Measurements from ENCODE around the gene RAD51AP2. TPM values are rescaled to one million over a fixed set of nuclear protein-coding genes. Genes with fewer than 3 reads are reported as not detected.
A peak's percentile ranks its signal among the peaks of the same experiment; 100 is the strongest.
"Not testable (repeated sequence)": the region's sequence is repeated elsewhere in the genome, so short reads cannot be mapped to it uniquely, and the experiment has no call there.

Gene RAD51AP2
- total RNA-seq = under 1 TPM; 0.04 to 0.53 (median 0.26) TPM

DNA sequence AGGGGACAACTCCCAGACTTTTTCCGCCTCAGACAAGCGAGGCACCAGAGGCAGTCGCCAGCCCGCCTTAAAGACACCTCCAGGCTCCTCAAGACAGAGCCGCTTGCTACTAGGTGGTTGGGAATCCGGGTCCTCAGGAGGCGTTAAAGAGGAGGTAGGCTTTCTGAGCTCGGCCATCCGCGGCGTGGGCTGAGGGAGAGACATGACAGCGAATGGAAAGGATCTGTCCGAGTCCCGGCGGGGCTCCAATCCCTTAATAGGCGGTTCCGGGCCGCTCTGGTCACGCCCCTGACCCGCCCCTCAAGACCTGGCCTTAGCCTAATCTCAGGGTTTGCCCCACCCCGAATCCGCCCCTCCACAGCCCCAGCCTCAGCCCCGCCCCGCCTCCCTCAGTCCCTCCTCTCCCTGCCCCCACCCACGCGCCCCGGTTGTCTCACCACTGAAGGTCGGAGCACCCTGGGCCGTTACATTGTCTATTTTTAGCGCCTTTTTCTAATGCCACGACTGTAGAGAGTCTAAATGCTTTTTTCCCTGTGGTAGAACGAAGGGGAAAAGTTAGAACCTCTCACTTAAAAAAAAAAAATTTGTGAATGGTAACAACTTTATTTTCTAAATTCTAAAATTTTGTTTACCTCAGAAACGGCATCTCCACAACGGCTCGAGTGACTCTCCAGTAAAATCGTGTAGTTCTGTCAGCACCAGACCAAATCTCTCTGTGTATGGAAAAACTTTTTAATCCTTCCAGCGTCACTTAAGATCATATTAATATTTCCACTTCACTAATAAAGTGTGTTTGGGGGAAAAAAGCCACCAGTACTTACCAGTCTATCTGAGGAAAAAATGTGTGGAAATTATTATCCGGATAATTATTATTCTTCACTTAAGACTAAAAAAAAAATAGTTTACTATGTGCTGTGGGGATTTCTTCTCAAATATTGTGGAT lies at the start of gene RAD51AP2:
TSS of gene RAD51AP2 (minus strand) at position 229 of the 943 bp plus-strand sequence. CDS start at position 204, 25 bp downstream.
- peak within 1 kb of the TSS; percentile 37 to 69 (median 50) for H3K4me3 ChIP-seq
- TF ChIP-seq CTCF (IDR thresholded peaks at IDR 0.05) (no peak), POLR2A (IDR thresholded peaks at IDR 0.05) (no peak)
- peaks cover 0 to 6% (median 0%) of the 10 kb centered on the region in 4 donors for H3K27me3 ChIP-seq
- 3 to 4% methylated on average over 15 to 22 of the region's 38 CpGs for WGBS, 2 donors
- peak within 1 kb of the TSS; percentile 10 to 66 (median 61) for H3K27ac ChIP-seq
- intact Hi-C loops (cut with DNase I) = no loop called here
- H3K36me3 ChIP-seq = no peaks in the 10 kb centered on the region
- H3K4me1 ChIP-seq = peaks cover 0 to 13% (median 4%) of the 10 kb centered on the region in 3 donors
- no peak for DNase-seq
- no peaks in the 10 kb centered on the region for H3K9me3 ChIP-seq

DNA sequence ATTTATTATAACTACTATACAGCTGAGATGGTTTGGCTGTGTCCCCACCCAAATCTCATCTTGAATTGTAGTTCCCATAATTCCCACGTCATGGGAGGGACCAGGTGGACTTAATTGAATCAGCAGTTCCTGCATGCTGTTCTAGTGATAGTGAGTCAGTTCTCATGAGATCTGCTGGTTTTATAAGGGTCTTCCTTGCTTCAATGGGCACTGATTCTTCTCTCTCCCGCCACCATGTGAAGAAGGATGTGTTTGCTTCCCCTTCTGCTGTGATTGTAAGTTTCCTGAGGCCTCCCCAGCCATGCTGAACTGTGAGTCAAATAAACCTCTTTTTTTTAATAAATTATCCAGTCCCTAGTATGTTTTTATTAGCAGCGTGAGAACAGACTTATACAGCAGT lies 47.5 kb upstream of the RAD51AP2 start:
- not testable (repeated sequence) for DNase-seq, H3K4me3 ChIP-seq
- 78 to 88% methylated on average over 3 of the region's 3 CpGs for WGBS, 2 donors

GRCh38 chr2:17558878-17559277 lies 40.6 kb upstream of the RAD51AP2 start:
- H3K36me3 ChIP-seq = no peaks in the 10 kb centered on the region
- intact Hi-C loops (cut with DNase I) = no loop called here
- WGBS, 2 donors = 63 to 74% methylated on average over 3 of the region's 3 CpGs
- H3K4me1 ChIP-seq = peaks cover 0 to 26% (median 0%) of the 10 kb centered on the region in 3 donors
- H3K4me3 ChIP-seq = no peak overlapping the region
- DNase-seq = no peak
- no peaks in the 10 kb centered on the region for H3K27me3 ChIP-seq
- TF ChIP-seq CTCF (IDR thresholded peaks at IDR 0.05) (no peak), POLR2A (IDR thresholded peaks at IDR 0.05) (no peak)
- no peaks in the 10 kb centered on the region for H3K9me3 ChIP-seq
- H3K27ac ChIP-seq = no peak overlapping the region

More for the DNA sequence above, 47.5 kb upstream of the RAD51AP2 start:
- H3K36me3 ChIP-seq; H3K27ac ChIP-seq; H3K27me3 ChIP-seq; intact Hi-C loops (cut with DNase I); H3K9me3 ChIP-seq; H3K4me1 ChIP-seq: not testable (repeated sequence)

DNA sequence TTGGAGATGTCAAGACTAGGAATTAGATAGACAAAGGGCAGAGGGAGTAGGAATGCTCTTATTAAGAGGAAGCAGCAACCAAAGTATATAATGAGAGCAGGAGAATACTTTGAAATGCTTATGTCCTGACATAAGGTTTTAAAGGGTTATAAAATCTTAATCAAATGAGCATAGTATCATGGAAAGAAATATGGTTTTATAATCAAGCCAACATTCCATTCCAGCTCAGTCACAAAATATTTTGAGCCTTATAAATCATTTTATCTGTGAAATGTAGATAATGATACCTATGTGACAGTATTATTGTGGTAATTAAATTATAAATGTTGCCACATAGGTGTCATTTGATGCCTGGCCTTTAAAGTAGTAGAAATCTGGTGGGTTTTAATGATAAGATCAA lies 39.8 kb upstream of the RAD51AP2 start:
- no peaks in the 10 kb centered on the region for H3K27me3 ChIP-seq
- TF ChIP-seq POLR2A (IDR thresholded peaks at IDR 0.05) (no peak), CTCF (IDR thresholded peaks at IDR 0.05) (no peak)
- H3K4me1 ChIP-seq = peaks cover 0 to 26% (median 0%) of the 10 kb centered on the region in 3 donors
- no peaks in the 10 kb centered on the region for H3K9me3 ChIP-seq
- intact Hi-C loops (cut with DNase I) = no loop called here
- peak overlapping the region in 1 of 4 donors; percentile 42 for H3K27ac ChIP-seq
- no peak overlapping the region for H3K4me3 ChIP-seq
- no peak for DNase-seq
- H3K36me3 ChIP-seq = no peaks in the 10 kb centered on the region

GRCh38 chr2:17557596-17557995 lies 39.4 kb upstream of the RAD51AP2 start:
- 34 to 41% methylated on average over 5 of the region's 5 CpGs for WGBS, 2 donors
- H3K36me3 ChIP-seq = no peaks in the 10 kb centered on the region
- H3K9me3 ChIP-seq = no peaks in the 10 kb centered on the region
- peak overlapping the region in 2 of 4 donors; percentile 5 to 42 for H3K27ac ChIP-seq
- intact Hi-C loops (cut with DNase I) = no loop called here
- H3K4me3 ChIP-seq = no peak overlapping the region
- DNase-seq = no peak
- no peaks in the 10 kb centered on the region for H3K27me3 ChIP-seq
- TF ChIP-seq CTCF (IDR thresholded peaks at IDR 0.05) (no peak), POLR2A (IDR thresholded peaks at IDR 0.05) (no peak)
- H3K4me1 ChIP-seq = peaks cover 0 to 26% (median 0%) of the 10 kb centered on the region in 3 donors

Data from esophagus squamous epithelium (tissue), 5 donors.